K562 (cell line): ENCODE measurements around the gene NEURL1. TPM values are rescaled to one million over a fixed set of nuclear protein-coding genes. Genes with fewer than 3 reads are reported as not detected.

Source experiments
- ATAC-seq: fragments of 200-7000 bp; cut with Tn5 transposase; 3 replicates; pipeline ENCODE4 v1.9.1; 2020; ENCODE audit warnings: moderate library complexity
- BruUV-seq: library from RNA; stranded (reverse); fragments of 400-500 nt; replicated peaks from 2 replicates; lab custom pipeline; 2021; lab: Mats Ljungman, UMichigan
- CTCF ChIA-PET: fragments of 300-600 bp; formaldehyde crosslinking; extraction: SDS; loops from one replicate; lab custom pipeline; 2021; ENCODE audit warnings: low intra/inter-chr PET ratio; lab: Yijun Ruan, JAX
- POLR2A ChIA-PET: fragments of 300-600, 350-650 bp; sonication (Branson Sonifier 250); formaldehyde crosslinking; extraction: SDS; loops from one replicate; lab custom pipeline; 2021; ENCODE audit warnings: antibody characterized with exemption, inconsistent platforms; lab: Yijun Ruan, JAX
- DNase-seq, 4 experiments: peaks; one replicate each; pipeline versions ENCODE4 v3.0.0 to v3.0.0-alpha.2; 2011 to 2018; ENCODE audit warnings: low spot score in 3 of 4, mixed read lengths in 3 of 4; ENCODE audit errors: extremely low read depth in 1 of 4
- FAIRE-seq: peaks from 2 replicates; lab custom pipeline; 2011; peaks lifted over from hg19 to GRCh38; lab: Jason Lieb, UNC
- H2AFZ ChIP-seq: 2 replicates; pipeline ENCODE4 v1.6.0; 2011; ENCODE audit warnings: low read depth, low read length, control low read depth, inconsistent platforms
- H3K27ac ChIP-seq: fragments of 200-600 bp; 3 replicates; pipeline ENCODE4 v1.8.0; 2011; ENCODE audit warnings: low read depth, mild to moderate bottlenecking, control low read depth, inconsistent platforms, low read length, moderate library complexity, mixed read lengths; ENCODE audit errors: extremely low read depth
- H3K27me3 ChIP-seq, 2 experiments: fragments of 300-600 bp in 1 of 2; 2 replicates in 1 of 2; 3 replicates in 1 of 2; pipeline versions ENCODE4 v1.6.0 to v1.8.0; 2011; ENCODE audit warnings: inconsistent platforms in 2 of 2, low read length in 2 of 2, mild to moderate bottlenecking in 1 of 2, mixed read lengths in 1 of 2, moderate library complexity in 1 of 2; ENCODE audit not compliant: control insufficient read depth in 2 of 2, insufficient read depth in 2 of 2
- H3K36me3 ChIP-seq: fragments of 300-600 bp; 3 replicates; pipeline ENCODE4 v1.8.0; 2011; ENCODE audit warnings: mild to moderate bottlenecking, low read length, inconsistent platforms; ENCODE audit not compliant: control insufficient read depth, insufficient read depth
- H3K4me1 ChIP-seq, 2 experiments: fragments of 200-600 bp in 1 of 2; replicated peaks in 1 of 2; 2 replicates in 1 of 2; 3 replicates in 1 of 2; pipeline versions ENCODE4 v1.5.1 to v1.8.0; 2011; ENCODE audit warnings: inconsistent platforms in 2 of 2, low read length in 2 of 2, mild to moderate bottlenecking in 1 of 2, mixed read lengths in 1 of 2, moderate library complexity in 1 of 2; ENCODE audit not compliant: control insufficient read depth in 2 of 2, insufficient read depth in 2 of 2
- H3K4me2 ChIP-seq: 2 replicates; pipeline ENCODE4 v1.6.1; 2011; ENCODE audit warnings: low read length, control low read depth, inconsistent platforms, mixed read lengths; ENCODE audit not compliant: insufficient read depth
- H3K4me3 ChIP-seq: fragments of 200-600 bp; sonication (generic), shearing (Covaris generic); 2 replicates; pipeline ENCODE4 v1.5.1; 2016; ENCODE audit warnings: control low read depth, inconsistent platforms
- H3K79me2 ChIP-seq: fragments of 200-600 bp; 3 replicates; pipeline ENCODE4 v1.8.0; 2011; ENCODE audit warnings: low read length, inconsistent platforms; ENCODE audit not compliant: control insufficient read depth, insufficient read depth
- H3K9ac ChIP-seq, 2 experiments: 2 replicates each; pipeline versions ENCODE4 v1.6.0 to v1.6.1; 2011; ENCODE audit warnings: low read depth in 2 of 2, low read length in 2 of 2, control low read depth in 1 of 2, inconsistent platforms in 1 of 2, mild to moderate bottlenecking in 1 of 2, mixed read lengths in 1 of 2; ENCODE audit not compliant: insufficient read depth in 1 of 2
- H3K9me1 ChIP-seq: one replicate; pipeline ENCODE4 v1.6.0; 2011; ENCODE audit warnings: inconsistent platforms, mild to moderate bottlenecking, low read length, moderate library complexity; ENCODE audit not compliant: control insufficient read depth, insufficient read depth
- H3K9me3 ChIP-seq: replicated peaks from 2 replicates; pipeline ENCODE4 v1.5.1; 2011; ENCODE audit warnings: low read depth, low read length, inconsistent platforms; ENCODE audit not compliant: control insufficient read depth, insufficient read depth
- H4K20me1 ChIP-seq: replicated peaks from 2 replicates; pipeline ENCODE4 v1.6.1; 2011; ENCODE audit warnings: low read length, inconsistent platforms, mixed read lengths; ENCODE audit not compliant: control insufficient read depth, insufficient read depth
- CBFA2T2 ChIP-seq: fragments of 450-650 bp; conservative IDR thresholded peaks from 2 replicates; pipeline ENCODE4 v1.6.1; 2017; ENCODE audit warnings: mild to moderate bottlenecking
- CBFA2T3 ChIP-seq: fragments of 450-650 bp; IDR thresholded peaks from 2 replicates; pipeline ENCODE4 v1.6.1; 2017
- HCFC1 ChIP-seq: IDR thresholded peaks from 2 replicates; pipeline ENCODE4 v1.6.1; 2012; ENCODE audit warnings: low read depth, low read length, improper control_type of control experiment
- LCOR ChIP-seq: sonication (generic); formaldehyde crosslinking; IDR thresholded peaks from 2 replicates; pipeline ENCODE4 v1.8.0; 2022; ENCODE audit warnings: mild to moderate bottlenecking, missing genetic modification reagents
- RBFOX2 ChIP-seq: fragments of 200-400 bp; formaldehyde crosslinking; IDR thresholded peaks from 2 replicates; pipeline ENCODE4 v1.6.1; 2017; ENCODE audit warnings: low read depth, mild to moderate bottlenecking, low read length, moderate library complexity
- RCOR1 ChIP-seq, 2 experiments: IDR thresholded peaks; 2 replicates each; pipeline ENCODE4 v1.6.1; 2012; ENCODE audit warnings: low read depth in 2 of 2, low read length in 2 of 2, borderline replicate concordance in 1 of 2, improper control_type of control experiment in 1 of 2
- TCF3 ChIP-seq: sonication (generic); formaldehyde crosslinking; IDR thresholded peaks from 2 replicates; pipeline ENCODE4 v1.4.0; 2020; ENCODE audit warnings: mild to moderate bottlenecking, missing genetic modification reagents
- ZNF263 ChIP-seq: sonication (generic); formaldehyde crosslinking; IDR thresholded peaks from 2 replicates; pipeline ENCODE4 v1.8.0; 2022; ENCODE audit warnings: mild to moderate bottlenecking, missing genetic modification reagents, borderline replicate concordance
- ZNF280B ChIP-seq: fragments of 250-450 bp; sonication (Bioruptor Pico); IDR thresholded peaks from 2 replicates; pipeline ENCODE4 v1.5.1; 2021; ENCODE audit warnings: mild to moderate bottlenecking
- ZNF431 ChIP-seq: sonication (generic); formaldehyde crosslinking; IDR thresholded peaks from 2 replicates; pipeline ENCODE4 v1.8.0; 2022; ENCODE audit warnings: mild to moderate bottlenecking, missing genetic modification reagents
- ZNF511 ChIP-seq: sonication (generic); formaldehyde crosslinking; IDR thresholded peaks from 2 replicates; pipeline ENCODE4 v1.8.0; 2022; ENCODE audit warnings: mild to moderate bottlenecking, missing genetic modification reagents
- ZNF717 ChIP-seq: fragments of 250-450 bp; sonication (Bioruptor Pico); IDR thresholded peaks from 2 replicates; pipeline ENCODE4 v1.5.0; 2021
- WGBS: fragments of 100-300 bp; shearing (Covaris generic); methylation state at CpG from one replicate; pipeline ENCODE4 v1.1.6; 2016; ENCODE audit warnings: low coverage, mixed read lengths; ENCODE audit not compliant: insufficient coverage; ENCODE audit errors: missing lambda C conversion rate; 5-methylcytosine and 5-hydroxymethylcytosine counted together
- in situ Hi-C: fragments of 300-500 bp; cut with MboI; formaldehyde crosslinking; loops from 4 replicates; pipeline ENCODE4 v1.15.0; 2018; ENCODE audit warnings: inconsistent platforms, mixed read lengths
- intact Hi-C: fragments of 100-400 bp; cut with micrococcal nuclease; formaldehyde crosslinking; loops from 2 replicates; pipeline ENCODE4 v1.14.2; 2022
- polyA plus RNA-seq, 8 experiments: library from polyadenylated mRNA; depleted of rRNA in 4 of 8; stranded (reverse) in 5 of 8; unstranded in 3 of 8; fragments of >200 nt; fragmentation: Nextera tagmentation in 2 of 8; fragmentation: Illumina TruSeq in 1 of 8; extraction: Ambion mirVana in 2 of 8; extraction: Trizol in 1 of 8; gene quantifications; 2 replicates each; pipeline versions ENCODE4 v1.2.1 to v1.2.3, GENCODE V29; 2011 to 2014; ENCODE audit warnings: inconsistent platforms in 1 of 8, missing spikeins in 1 of 8
- total RNA-seq, 7 experiments: library from RNA; depleted of rRNA in 6 of 7; stranded (reverse); fragments of >200 nt in 6 of 7; fragmentation: Illumina TruSeq in 2 of 7; extraction: Trizol in 2 of 7; gene quantifications; 2 replicates each; pipeline versions ENCODE4 v1.2.1 to v1.2.3, GENCODE V29; 2011 to 2021; ENCODE audit warnings: low replicate concordance in 1 of 7

Gene NEURL1
- total and polyA plus RNA-seq, 9 of the 15 experiments (the other 6 are each of a cell fraction or from before 2014, with no cell fraction given), result 0.01 to 0.45 (median 0.16) TPM; not detected in 5

- no TSS peak for BruUV-seq
- Histone ChIP-seq H4K20me1 (no peaks in the 10 kb centered on the region), H3K4me3 (no peak overlapping the region), H3K9me1 (no peaks in the 10 kb centered on the region), H3K27me3 (peaks cover 0 to 26% of the 10 kb centered on the region in 2 experiments; a peak in 2 of 5 replicates), H2AFZ (no peak overlapping the region), H3K9me3 (no peaks in the 10 kb centered on the region), H3K9ac (0 out of 4 replicates have a peak overlapping the region, but pooled peaks of 1 of the 2 experiments have one; percentile 9)
- FAIRE-seq, result no peak
- no peak for TF ChIP-seq ZNF280B (CRISPR knock-in tag)
- TF ChIP-seq ZNF263 (CRISPR knock-in tag), result peak; percentile 20; the same call in 1 of the 2 replicates
- TF ChIP-seq HCFC1, result no peak
- 0 out of 4 replicates have a peak, but pooled peaks of 1 of the 2 experiments have one; percentile 9 for TF ChIP-seq RCOR1 (IDR thresholded peaks at IDR 0.05; ENCODE audit: borderline replicate concordance in 1 of 2, low read depth in 2 of 2, low read length in 2 of 2)
- TF ChIP-seq CBFA2T2, result peak; percentile 24; the same call in 1 of the 2 replicates
- TF ChIP-seq RBFOX2, result no peak
- no peak for TF ChIP-seq ZNF431
- peak; percentile 61 for TF ChIP-seq CBFA2T3
- peak; percentile 48; the same call in 1 of the 2 replicates for TF ChIP-seq TCF3 (CRISPR knock-in tag)
- TF ChIP-seq LCOR (CRISPR knock-in tag), result no peak
- TF ChIP-seq ZNF511 (CRISPR knock-in tag), result no peak
- no peak for TF ChIP-seq ZNF717 (CRISPR knock-in tag)
- TF ChIP-seq, all 486 proteins: peak for 5
- Histone ChIP-seq H3K79me2 (no peaks in the 10 kb centered on the region), H3K4me1 (peaks cover 0 to 5% of the 10 kb centered on the region in 2 experiments; a peak in 2 of 5 replicates), H3K36me3 (no peaks in the 10 kb centered on the region), H3K4me2 (no peak overlapping the region), H3K27ac (no peak overlapping the region)
- ChIA-PET POLR2A (no interaction called here), CTCF (no interaction called here)
- in situ Hi-C loops, result no loop called here
- intact Hi-C loops, result no loop called here
- WGBS, result 4% methylated on average over 10 of the region's 10 CpGs
- ATAC-seq, result peak; percentile 54
- peak in 2 of 4 experiments; percentile 17 to 28 for DNase-seq
Measured at GRCh38 chr10:103547391-103547946, 54.0 kb downstream of the NEURL1 start.
